GM13976 (cell line): ENCODE measurements around the gene RTN4IP1.

Source experiments
- DNase-seq: peaks from one replicate; pipeline ENCODE4 v3.0.0; 2012; ENCODE audit warnings: low spot score
- in situ Hi-C: fragments of 300-500 bp; cut with MboI; formaldehyde crosslinking; loops from one replicate; pipeline ENCODE4 v1.12.0; 2022; ENCODE audit warnings: low sequenced_read_pairs, mixed read lengths, inconsistent platforms; ENCODE audit not compliant: unreplicated experiment
- TF ChIP-seq, protein P1 (sequence below): IDR thresholded peaks from 2 replicates; pipeline ENCODE4 v1.5.1; 2012; ENCODE audit warnings: borderline replicate concordance, mild to moderate bottlenecking; ENCODE audit not compliant: insufficient read depth; ENCODE audit errors: extremely low read depth, missing control alignments, control extremely low read depth

RTN4IP1 gene

DNA sequence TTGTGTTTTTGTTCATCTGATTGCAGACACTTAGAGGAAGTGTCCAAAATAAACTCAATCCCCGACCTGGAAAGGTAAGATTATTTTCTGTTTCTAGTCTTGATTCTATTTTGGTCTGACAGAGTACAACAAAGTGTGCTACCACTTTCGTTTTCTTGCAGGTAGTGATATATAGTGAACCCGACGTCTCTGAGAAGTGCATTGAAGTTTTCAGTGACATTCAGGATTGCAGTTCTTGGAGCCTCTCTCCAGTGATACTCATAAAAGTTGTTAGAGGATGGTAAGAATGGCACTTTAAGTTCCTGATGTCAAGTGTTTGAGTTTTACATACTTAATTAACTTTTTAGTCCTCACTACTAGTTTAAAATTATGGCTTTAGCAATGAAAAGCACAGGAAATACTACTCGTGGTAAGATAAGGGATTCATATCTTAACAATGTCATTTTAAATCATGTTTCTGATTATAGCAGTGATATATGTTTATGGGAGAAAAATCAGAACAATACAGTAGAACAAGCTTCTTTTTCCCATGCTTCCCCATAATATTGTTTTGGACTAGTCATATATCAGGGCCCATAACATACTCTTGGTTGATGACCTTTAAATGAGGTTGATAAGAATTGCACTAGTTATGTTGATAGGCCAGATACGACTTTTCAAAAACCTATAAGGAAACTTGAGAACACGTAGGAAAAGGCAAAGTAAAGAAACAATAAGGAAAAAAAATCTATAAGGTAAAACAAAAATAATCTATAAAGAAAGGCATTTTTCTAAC is 104.0 kb downstream of the RTN4IP1 start:
- TF ChIP-seq, protein P1, sequence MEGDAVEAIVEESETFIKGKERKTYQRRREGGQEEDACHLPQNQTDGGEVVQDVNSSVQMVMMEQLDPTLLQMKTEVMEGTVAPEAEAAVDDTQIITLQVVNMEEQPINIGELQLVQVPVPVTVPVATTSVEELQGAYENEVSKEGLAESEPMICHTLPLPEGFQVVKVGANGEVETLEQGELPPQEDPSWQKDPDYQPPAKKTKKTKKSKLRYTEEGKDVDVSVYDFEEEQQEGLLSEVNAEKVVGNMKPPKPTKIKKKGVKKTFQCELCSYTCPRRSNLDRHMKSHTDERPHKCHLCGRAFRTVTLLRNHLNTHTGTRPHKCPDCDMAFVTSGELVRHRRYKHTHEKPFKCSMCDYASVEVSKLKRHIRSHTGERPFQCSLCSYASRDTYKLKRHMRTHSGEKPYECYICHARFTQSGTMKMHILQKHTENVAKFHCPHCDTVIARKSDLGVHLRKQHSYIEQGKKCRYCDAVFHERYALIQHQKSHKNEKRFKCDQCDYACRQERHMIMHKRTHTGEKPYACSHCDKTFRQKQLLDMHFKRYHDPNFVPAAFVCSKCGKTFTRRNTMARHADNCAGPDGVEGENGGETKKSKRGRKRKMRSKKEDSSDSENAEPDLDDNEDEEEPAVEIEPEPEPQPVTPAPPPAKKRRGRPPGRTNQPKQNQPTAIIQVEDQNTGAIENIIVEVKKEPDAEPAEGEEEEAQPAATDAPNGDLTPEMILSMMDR = no peak
- in situ Hi-C loops = no loop called here
- DNase-seq = peak; percentile 44

DNA sequence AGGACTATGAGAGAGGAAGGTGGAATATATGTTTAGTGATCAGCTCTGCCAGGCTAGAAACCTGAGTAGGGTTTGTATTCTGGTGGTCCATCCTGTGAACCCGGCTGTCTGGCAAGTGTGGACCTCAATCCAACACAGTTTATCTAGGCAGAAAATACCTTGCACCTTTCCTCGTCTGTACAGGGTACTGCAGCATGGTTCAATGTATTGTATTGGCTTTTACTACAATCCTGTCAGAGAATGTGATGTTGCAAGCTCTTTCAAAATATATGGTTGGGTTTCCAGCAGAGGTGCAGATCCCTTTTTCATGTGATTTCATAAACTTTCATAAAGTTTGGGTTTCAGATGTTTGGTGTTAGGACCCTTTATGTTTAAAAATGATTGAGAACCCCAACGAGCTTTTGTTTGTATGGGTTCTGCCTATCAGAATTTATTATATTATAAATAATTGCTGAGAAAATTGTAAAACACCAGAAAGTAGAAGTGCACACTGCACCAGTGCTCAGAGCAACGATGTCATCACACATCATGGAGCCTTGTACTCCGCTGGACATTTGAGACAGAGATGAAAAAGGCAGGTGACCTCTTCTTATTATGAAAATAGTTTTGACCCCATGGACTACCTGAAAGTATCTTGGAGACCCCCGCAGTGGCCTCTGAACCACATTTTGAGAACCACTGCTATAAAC is 106.6 kb downstream of the RTN4IP1 start:
- in situ Hi-C loops = no loop called here

More for the DNA sequence above, 106.6 kb downstream of the RTN4IP1 start:
- DNase-seq = no peak
- TF ChIP-seq, protein P1 = no peak
